GM18858 (cell line): ENCODE data around the gene DCANP1.
"Not testable (repeated sequence)": the region's sequence is repeated elsewhere in the genome, so short reads cannot be mapped to it uniquely, and the experiment has no call there.

Experiments
- ATAC-seq: cut with Tn5 transposase; IDR thresholded peaks from one replicate; pipeline ENCODE4 v1.9.1; 2021; ENCODE audit not compliant: unreplicated experiment

The DCANP1 gene, protein sequence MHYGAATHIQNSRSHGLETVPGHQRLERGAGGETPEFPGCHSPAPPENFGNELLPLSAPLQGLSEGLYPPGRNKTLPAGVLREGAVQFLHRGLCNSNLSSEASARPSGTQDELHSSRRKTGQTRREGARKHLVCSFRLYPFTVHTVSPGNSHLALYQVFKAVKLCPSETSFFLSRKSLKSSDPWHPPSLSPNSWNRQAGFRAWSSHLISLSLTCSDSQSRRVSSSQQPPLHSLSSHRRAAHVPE

DNA sequence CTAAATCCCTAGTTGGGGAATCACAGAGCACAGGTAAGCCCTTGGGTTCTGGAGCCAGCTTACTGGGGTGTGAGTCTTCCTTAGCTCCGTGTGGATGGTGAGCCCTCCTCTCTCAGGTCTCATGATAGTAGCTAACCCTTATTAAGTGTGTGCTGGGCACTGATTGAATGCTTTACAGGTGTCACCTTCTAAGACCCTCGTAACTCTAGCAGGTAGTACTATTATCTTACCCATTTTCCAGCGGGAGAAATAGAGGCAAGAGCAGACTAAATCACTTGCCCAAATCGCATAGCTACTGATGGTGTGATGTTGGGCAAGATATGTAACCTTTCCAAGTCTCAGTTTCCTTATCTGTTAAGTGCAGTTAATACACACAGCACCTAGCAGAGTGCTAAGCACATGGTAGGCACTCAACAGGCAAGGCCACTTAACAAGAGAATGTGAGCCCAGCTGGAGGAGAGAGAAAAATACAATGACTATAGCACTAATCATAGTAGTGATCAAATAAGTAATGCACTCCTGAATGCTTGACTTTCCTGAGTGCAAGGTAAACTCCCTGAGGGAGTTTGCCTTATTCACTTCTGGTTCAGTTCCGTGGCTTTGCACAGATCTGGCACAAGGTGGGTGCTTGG, at the start of gene DCANP1:
Gene DCANP1, minus strand, starts transcription at position 51 of the 632 bp plus-strand sequence. CDS start 240 bp downstream, outside the sequence.
- ATAC-seq, result no peak

DNA sequence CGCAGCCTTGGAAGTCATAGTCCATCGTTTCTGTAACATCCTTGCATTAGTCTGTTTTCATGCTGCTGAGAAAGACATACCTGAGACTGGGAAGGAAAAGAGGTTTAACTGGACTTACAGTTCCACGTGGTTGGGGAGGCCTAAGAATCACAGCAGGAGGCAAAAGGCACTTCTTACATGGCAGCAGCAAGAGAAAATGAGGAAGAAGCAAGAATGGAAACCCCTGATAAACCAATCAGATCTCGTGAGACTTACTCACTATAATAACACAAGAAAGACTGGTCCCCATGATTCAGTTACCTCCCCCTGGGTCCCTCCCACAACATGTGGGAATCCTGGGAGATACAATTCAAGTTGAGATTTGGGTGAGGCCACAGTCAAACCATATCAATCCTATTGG, 48.4 kb upstream of the DCANP1 start:
- not testable (repeated sequence) for ATAC-seq

DNA sequence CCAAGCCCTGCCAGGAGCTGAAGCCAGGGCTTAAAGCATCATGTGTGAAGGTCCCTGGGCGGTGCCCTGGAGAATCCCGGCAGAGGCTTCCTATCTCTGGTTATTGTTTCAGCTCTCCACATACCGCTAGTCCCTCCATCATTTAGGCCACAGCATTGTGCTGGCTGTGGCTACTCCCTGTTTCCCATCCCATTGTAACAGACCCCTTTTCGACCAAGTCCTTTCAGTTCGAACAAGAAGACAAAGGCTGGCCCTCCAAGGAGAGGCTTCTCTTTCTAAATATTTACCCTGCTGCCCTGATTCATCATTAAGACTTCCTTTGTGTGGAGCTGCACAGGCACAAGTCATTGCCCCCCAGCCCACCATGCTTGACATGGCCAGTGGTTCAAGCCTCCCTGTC, 47.0 kb upstream of the DCANP1 start:
- no peak for ATAC-seq

DNA sequence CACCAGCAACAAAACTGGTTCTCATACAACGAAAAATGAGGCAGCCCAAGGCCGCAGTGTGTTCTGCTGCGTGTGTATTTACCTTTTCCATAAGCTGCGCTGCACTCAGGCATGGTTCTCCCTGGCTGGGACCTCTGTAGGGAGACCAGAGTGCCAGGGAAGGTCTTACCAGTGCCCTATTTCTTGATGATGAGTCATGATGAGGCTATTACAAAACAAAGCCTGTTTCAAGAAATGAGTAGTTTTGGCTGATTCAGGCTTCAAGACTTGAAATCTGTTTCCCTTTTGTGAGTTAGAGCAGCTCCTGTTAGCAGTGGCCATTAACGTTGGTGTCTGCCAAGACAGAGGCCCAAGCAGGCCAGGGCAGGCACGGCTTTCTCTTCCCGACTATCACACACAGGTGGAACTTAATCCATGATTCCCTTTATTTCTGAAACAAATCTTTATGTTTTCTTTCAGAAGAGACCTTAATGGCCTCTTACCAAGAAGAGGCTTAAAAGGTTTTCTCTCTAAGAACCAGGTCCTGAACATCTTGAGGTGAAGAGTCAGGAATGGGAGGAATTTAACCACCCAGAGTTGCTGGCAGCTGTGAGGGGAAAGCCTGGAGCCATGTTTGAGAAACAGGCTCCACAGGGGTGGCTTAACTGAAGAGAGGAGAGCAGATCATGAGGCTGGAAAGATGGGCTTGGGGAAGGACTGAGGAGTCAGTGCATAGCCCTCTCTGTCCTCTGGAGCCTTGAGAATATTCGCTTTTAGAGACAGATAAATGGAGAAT, 46.4 kb upstream of the DCANP1 start:
- ATAC-seq, result no peak

DNA sequence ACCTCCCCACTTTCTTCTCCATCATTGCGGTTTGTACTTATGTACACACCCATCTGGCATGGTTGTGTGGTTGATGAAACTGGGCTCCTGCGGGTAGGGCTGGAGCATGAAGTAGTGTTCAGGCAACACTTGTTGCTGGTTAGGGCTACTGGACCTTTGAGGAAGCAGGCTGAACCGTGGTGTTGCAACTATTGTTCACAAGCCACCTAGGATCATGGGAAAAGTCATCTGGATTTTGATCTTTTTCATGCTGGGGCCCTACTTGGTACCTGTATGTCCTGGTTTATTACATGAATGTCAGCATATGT, 45.1 kb upstream of the DCANP1 start:
- no peak for ATAC-seq

DNA sequence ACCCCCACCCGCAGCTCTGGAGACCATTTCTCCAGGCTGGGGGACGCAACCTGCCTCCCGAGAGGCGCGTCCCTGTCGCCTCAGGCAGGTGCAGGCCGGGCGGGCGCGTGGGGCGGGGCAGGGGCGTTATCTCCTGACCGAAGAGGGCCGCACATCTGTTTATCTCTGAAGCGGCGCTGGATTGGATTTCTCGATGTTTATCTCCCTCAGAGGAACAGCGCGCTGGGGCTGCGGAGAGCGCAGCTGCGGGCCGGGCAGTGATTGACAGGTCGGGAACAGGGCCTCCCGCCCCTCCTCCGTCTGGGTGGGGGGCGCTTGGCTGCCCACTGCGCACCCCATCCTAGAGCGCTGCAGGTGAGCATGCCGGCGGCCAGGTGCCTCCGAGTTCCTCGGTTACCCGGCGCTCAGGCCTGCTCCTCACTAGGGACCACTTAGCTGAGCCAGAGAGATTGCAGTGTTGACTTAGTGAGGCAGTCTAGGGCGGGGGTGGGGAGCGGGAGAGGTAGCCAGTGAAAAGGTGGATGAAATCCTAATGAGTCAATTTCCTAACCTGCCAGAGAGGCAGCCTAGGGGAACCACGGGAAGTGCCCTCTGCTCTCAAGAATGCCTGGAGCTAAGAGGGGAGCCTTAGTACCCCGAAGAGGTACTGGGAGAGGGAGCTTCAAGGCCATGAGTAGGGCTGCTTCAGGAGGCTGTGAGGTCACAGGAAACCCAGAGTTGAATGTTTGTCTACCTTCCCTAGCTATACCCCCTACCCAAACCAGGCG, 44.6 kb upstream of the DCANP1 start:
- ATAC-seq, result no peak

DNA sequence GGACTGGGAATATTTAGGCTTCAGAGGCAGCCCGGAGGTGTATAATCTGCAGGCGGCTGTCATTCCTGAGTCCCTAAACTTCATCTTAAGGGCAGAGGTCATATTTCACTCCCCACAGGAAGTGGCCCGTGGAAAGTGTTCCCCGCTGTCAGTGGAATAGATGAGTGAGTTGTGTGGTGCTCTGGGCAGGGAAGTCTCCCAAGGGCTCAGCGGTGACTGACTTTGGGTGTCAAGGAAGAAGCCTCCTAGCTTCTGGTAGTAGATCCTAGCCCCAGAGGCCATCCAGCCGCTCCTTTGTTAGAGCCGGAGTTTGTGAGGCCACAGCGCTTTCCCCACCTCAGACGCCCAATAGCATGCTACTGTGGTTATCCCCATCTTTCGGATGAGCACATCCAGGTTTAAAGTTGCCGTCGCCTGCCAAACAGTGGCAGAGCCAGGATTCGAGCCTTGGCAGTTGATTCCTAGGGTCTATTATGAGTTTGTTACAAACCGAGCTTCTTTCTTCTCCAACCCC, 43.9 kb upstream of the DCANP1 start:
- ATAC-seq, result no peak

DNA sequence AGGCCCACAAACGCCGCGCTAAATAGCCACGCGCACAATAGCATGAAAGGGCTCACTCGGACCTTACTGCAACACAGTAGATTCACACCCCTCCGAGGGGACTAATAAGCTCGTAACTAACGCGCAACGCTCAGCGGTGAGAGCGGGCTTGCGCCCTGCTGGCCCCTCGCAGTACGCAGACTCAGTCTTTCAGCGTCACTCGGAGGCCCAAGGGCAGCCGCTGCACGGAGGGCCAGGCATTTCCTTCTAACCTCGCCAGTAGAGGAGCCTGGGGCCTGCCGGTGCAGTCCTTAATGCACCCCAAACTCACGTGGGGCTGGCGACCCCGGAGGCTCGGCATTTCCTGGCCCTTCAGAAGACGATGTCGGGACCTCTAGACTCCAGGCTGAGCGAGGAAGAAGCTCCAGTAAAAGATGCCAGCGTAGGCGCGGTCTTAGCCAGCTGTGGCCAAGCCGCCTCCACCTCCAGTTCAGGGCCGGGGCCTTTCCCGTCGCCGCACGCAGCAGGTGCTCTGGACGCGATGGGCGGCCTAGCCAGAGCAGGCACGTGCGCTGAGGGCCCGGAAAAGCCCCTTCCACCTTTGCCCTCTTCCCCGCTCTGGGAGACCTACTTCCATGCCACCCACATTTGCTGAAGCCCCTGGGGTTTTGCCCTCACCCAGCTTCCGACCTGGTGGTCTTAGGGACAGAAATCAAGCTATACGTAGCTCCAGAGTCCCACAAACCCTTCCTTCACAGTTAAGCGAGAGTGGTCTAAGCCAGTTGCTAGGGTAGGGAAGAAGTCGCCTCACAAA, 43.3 kb upstream of the DCANP1 start:
- ATAC-seq, result no peak

DNA sequence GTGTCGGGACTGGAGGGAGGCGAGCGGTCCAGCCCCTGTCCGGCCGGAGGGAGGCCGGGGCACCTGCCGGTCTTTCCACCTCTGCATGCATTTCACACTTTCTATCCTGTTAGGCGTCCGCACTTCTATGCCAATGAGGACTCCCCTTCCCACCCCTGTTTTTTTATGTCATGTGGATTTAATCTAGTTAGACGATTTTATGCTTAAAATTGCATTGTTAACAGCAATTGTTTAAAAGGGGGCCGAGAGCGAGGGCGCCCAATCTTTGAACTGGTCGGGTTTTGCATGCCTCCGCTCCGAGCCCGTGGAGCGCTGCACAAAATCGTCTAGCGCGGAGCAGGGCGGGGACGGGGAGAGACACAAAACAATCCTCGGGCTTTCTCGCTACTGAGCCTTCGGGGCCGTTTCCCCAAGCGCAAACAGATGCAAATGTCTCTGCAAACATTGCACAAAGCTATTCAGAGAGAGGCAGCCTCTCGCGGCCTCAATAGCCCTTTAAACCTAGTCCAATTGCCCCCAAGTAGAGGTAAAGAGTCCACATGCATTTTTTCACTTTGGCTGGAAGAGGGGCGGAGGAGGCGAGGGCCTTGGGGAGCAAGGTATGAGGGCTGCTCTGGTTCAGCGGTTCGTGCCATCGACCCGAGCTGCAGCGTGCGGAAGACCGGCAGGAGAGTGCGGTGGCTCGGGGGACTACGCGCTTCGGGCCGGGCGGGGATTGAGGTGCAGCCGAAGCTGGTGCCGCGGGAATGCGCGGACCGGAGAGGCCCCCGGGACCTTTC, 42.5 kb upstream of the DCANP1 start:
- no peak for ATAC-seq

DNA sequence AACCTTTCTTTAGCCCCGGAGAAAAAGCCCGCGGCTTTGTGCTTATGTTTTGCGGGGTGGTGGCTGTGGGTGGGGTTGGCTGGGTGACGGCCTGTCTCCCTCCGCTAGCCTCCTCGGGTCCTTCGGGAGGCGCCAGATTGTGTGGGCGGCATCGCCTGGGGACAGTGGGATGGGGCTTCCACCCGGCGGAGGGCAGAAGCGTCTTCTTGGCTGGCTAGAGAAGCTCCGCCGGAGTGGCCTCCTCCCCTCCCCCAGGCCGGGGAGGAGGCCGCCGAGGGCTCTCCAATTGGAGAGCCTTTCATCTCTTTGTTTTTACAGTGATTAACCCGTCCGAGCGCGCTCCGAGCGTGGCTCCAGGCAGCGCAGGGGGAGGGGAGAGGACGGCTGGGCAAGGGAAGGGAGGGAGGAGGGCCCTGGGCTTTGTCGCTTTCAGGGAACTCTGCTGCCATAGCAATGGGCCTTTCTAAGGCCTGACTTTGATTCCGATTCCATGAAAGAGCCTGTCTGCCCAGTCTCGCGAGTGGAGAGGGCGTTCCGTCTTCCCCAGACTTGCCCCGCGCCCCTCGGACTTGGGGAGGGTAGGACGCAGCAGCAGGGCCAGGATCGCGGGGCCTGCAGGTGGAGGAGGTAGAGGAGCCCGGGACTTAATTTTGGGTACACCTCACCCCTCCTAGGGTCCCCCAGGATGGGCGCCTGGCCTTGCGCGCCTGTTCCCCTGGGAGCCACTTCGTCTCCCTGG, 41.7 kb upstream of the DCANP1 start:
- ATAC-seq, result no peak

DNA sequence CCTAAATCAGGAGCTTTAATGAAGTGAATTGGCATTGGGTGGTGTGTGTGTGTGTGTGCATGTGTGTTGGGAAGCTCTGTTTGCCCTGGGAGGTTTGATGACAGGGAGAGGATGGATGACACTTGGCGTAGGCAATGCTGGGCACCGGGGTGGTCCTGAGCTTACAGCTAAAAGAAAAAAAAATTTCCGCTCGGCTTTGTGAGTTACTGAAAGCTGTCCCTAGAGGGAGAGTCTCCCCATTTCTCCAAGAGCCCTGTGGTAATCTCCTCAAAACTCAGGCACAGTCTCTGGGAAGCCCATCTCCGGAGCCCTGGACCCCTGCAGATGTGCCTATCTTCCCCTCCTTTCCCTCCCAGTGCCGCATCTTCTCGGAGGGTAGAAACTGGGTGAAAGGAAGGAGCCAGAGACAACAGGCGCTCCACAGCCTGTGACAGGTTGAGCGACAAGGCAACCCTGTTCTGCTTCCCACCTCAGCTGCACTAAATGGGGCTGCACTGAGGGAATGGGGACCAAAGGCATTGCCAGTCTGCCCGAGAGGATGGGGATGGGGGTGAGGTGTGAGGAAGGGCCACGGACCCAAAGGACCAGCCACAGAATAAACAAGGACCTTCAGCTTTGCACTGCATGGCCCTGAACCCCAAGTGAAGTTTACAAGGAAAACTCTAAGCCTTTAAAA, 40.8 kb upstream of the DCANP1 start:
- ATAC-seq, result no peak

DNA sequence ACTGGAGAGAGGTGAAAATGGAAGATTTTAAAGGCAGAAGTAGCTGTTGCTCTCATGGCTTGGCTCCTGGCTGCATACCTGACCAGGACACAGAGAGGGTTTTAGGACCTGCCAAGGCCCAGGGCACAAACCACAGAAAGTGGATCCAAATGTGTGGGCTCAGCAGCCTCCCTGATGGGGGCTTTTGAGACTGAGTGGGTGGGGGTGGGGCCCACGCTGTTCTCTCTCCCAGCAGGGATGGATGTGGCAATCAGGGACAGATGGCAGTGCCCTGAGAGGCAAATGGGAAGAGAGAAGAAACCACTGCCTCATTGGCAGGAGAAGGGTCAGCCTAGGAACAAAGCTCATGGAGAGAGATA, 39.9 kb upstream of the DCANP1 start:
- no peak for ATAC-seq

DNA sequence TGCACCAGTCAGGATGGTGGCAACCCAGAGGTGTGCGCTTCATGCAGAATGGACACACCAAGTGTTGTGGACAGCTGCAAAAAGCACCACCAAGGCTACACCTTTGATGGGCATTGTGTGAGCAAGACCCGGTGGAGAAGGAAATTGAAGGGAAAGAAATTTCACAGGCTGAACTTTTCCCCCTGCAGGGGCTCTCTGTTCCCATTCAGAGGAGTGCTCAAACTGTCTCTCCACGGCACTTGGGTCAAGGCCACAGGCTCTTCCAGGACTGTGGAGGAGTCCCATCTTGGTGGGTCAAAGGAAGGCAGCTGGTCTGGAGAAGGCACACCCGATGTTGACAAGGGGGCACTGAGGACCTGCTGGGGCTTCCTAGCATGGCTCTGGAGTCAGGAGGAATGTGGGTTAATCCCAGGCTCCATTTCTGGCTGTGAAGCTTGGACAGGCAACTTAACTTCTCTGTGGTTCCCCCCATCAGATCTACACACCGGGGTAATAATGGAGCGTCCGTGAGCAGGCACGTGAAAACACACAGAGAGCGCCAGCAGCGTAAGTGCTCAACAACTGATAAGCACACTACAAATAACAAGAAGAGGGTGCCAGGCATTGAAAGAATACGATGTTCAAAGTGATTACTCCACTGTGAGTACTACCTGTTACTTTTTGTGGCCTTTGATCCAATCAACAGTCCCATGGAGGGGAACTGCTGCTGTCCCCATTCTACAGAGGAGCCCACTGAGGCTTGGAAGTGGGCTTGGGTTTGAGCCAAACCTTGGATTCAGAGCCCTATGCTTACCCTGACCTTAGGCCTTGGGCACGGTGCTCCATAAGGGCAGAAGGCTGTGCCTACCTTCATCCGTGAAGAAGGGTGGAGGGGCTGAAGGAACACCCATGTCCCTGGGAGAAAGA, 39.2 kb upstream of the DCANP1 start:
- no peak for ATAC-seq

DNA sequence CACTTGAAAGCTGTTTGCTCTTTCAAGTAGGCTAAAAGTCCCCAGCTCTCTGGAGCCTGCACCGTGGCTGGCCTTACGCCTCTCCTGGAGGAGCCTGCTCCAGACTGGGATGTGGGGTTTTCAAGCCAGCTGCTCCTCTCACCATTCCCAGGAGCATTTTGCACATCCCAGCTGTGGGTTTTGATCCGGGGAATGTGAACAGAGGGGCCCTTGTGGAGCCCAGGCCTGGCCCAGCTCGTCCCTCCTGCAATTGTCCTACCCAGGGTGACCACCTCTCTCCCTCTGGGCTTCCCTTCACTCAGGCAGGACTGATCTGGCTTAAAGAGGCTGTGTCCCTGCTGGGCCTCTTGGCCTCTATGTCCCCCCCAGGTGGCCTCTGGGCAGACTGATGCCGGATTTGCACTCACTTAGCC, 37.5 kb upstream of the DCANP1 start:
- no peak for ATAC-seq

DNA sequence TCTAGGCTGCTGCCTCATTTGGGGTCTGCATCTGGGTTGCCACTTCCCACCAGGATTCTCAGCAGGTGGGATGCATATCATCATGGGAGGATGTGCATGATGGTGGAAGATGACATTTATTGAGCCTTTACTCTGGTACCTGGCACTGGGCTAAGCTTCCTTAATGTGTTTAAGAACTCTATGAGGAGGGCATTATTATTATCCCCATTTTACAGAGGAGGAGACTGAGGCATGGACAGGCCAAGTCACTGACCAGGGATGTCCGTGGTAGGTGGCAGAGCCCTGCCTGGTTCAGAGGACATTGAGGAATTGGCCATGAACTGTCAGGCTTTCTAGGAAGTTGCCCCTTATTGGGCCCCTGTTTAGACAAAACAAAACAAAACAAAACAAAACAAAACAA, 36.1 kb upstream of the DCANP1 start:
- no peak for ATAC-seq

DNA sequence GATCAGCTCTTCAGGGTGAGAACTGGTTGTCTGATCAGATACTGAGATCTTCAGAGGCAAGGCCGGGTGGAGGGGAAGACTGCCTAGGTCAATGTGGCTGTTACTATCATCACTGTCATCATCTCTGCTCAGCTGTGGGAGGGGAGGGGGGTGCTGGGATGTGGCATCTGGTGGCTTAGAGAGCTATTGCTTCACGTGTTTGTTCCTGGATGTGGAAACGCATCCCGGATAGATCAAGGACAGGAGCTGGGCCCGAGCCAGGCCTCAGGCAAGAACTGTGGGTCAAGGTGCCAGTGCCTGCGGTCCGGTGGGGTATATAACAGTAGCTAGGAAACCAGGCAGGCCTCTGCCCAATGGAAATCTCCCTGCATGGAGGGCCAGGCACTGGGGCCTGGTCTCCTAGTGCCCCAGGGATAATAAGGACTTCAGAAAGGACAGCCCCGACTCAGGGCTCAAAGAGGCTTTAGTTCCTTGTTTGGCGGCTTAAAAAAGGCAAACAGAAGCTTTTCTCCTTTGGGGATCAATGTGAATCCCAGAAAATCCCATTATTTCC, 35.3 kb upstream of the DCANP1 start:
- ATAC-seq, result no peak

DNA sequence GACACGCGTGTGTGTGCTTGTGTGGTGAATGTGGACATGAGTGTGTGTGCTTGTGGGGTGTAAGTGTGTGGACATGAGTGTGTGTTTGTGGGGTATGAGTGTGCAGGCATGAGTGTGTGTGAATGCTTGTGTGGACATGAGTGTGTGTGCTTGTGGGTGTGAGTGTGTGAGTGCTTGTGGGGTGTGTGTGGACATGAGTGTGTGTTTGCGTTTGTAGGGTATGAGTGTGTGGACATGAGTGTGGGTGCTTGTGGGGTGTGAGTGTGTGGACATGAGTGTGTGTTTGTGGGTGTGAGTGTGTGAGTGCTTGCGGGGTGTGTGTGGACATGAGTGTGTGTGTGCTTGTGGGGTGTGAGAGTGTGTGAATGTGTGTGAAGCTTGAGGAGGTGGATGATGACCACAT, 34.8 kb upstream of the DCANP1 start:
- no peak for ATAC-seq
